HCT116 (cell line): ENCODE results near the gene SUCLG2. TPM values are rescaled to one million over a fixed set of nuclear protein-coding genes. Genes with fewer than 3 reads are reported as not detected.

Experiments used
- ATAC-seq: fragments of 200-7000 bp; cut with Tn5 transposase; 2 replicates; pipeline ENCODE4 v1.9.1; 2020; ENCODE audit warnings: mild to moderate bottlenecking, moderate library complexity
- BruUV-seq: library from RNA; stranded (reverse); fragments of 400-500 nt; replicated peaks from 2 replicates; lab custom pipeline; 2021; lab: Mats Ljungman, UMichigan
- CTCF ChIA-PET: fragments of 300-600 bp; sonication (Branson Sonifier 250); formaldehyde crosslinking; loops from one replicate; lab custom pipeline; 2021; ENCODE audit warnings: antibody characterized with exemption; lab: Charles Lee
- POLR2A ChIA-PET: fragments of 300-600, 350-600 bp; sonication (Branson Sonifier 250); formaldehyde crosslinking; loops from one replicate; lab custom pipeline; 2021; ENCODE audit warnings: antibody characterized with exemption; lab: Charles Lee
- RAD21 ChIA-PET, 2 experiments: fragments of 300-600 bp; sonication (Branson Sonifier 250); formaldehyde crosslinking; loops; one replicate each; lab custom pipeline; 2023; ENCODE audit warnings: low total read pairs in 2 of 2; ENCODE audit not compliant: uncharacterized antibody in 2 of 2, unreplicated experiment in 2 of 2, low non-redundant PET in 1 of 2; lab: Charles Lee
- DNase-seq: peaks from one replicate; pipeline ENCODE4 v3.0.0-alpha.2; 2010; ENCODE audit warnings: low read depth, low spot score
- H2AFZ ChIP-seq: fragments of 200-600 bp; shearing (Covaris generic), sonication (generic); 2 replicates; pipeline ENCODE4 v1.6.1; 2017; ENCODE audit warnings: low read depth, mixed run types, mixed read lengths, antibody characterized with exemption, low read length; ENCODE audit not compliant: poor library complexity, severe bottlenecking
- H3K27ac ChIP-seq: 2 replicates; pipeline ENCODE4 v1.5.1; 2012; ENCODE audit warnings: low read depth, low read length
- H3K27me3 ChIP-seq: fragments of 200-600 bp; sonication (generic); 2 replicates; pipeline ENCODE4 v1.6.1; 2016; ENCODE audit warnings: mixed run types, low read length, mixed read lengths; ENCODE audit not compliant: insufficient read depth
- H3K36me3 ChIP-seq, 2 experiments: fragments of 200-500 bp in 1 of 2; fragments of 200-600 bp in 1 of 2; sonication (Bioruptor generic) in 1 of 2; sonication (generic) in 1 of 2; 2 replicates each; pipeline versions ENCODE4 v1.5.1 to v1.6.1; 2014 to 2016; ENCODE audit warnings: low read length in 2 of 2, inconsistent platforms in 1 of 2, mixed read lengths in 1 of 2, mixed run types in 1 of 2; ENCODE audit not compliant: insufficient read depth in 2 of 2, control insufficient read depth in 1 of 2
- H3K4me1 ChIP-seq, 2 experiments: fragments of 200-600 bp in 1 of 2; sonication (generic) in 1 of 2; 2 replicates each; pipeline versions ENCODE4 v1.5.1 to v1.6.1; 2012 to 2017; ENCODE audit warnings: low read length in 2 of 2, inconsistent platforms in 1 of 2, mild to moderate bottlenecking in 1 of 2, mixed read lengths in 1 of 2, mixed run types in 1 of 2, moderate library complexity in 1 of 2; ENCODE audit not compliant: insufficient read depth in 2 of 2, control insufficient read depth in 1 of 2
- H3K4me2 ChIP-seq: fragments of 200-600 bp; sonication (generic); 2 replicates; pipeline ENCODE4 v1.6.1; 2017; ENCODE audit warnings: mixed run types, low read length, mixed read lengths
- H3K4me3 ChIP-seq, 2 experiments: fragments of 200-600 bp in 1 of 2; sonication (generic) in 1 of 2; replicated peaks in 1 of 2; 2 replicates each; pipeline ENCODE4 v1.5.1; 2011 to 2016; ENCODE audit warnings: low read length in 2 of 2, control low read depth in 1 of 2, low read depth in 1 of 2, mild to moderate bottlenecking in 1 of 2, mixed read lengths in 1 of 2, mixed run types in 1 of 2
- H3K79me2 ChIP-seq: fragments of 200-600 bp; sonication (generic); 2 replicates; pipeline ENCODE4 v1.6.1; 2017; ENCODE audit warnings: mild to moderate bottlenecking, mixed run types, low read length, moderate library complexity, mixed read lengths; ENCODE audit not compliant: insufficient read depth
- H3K9ac ChIP-seq: fragments of 200-600 bp; sonication (generic); 2 replicates; pipeline ENCODE4 v1.6.1; 2016; ENCODE audit warnings: low read length, mixed read lengths
- H3K9me2 ChIP-seq: fragments of 200-600 bp; sonication (generic), shearing (Covaris generic); 2 replicates; pipeline ENCODE4 v1.6.1; 2017; ENCODE audit warnings: mixed run types, mild to moderate bottlenecking, moderate library complexity; ENCODE audit not compliant: insufficient read depth
- H3K9me3 ChIP-seq, 2 experiments: fragments of 200-500 bp in 1 of 2; fragments of 200-600 bp in 1 of 2; sonication (Bioruptor generic) in 1 of 2; sonication (generic) in 1 of 2; 2 replicates each; pipeline ENCODE4 v1.6.1; 2014 to 2017; ENCODE audit warnings: low read length in 2 of 2, mixed read lengths in 2 of 2, inconsistent platforms in 1 of 2, low read depth in 1 of 2, mild to moderate bottlenecking in 1 of 2, mixed run types in 1 of 2, moderate library complexity in 1 of 2; ENCODE audit not compliant: control insufficient read depth in 1 of 2, insufficient read depth in 1 of 2
- H4K20me1 ChIP-seq: fragments of 200-600 bp; sonication (generic), shearing (Covaris generic); 2 replicates; pipeline ENCODE4 v1.6.1; 2017; ENCODE audit warnings: mixed run types, mild to moderate bottlenecking, moderate library complexity; ENCODE audit not compliant: insufficient read depth
- ATF3 ChIP-seq: IDR thresholded peaks from 2 replicates; pipeline ENCODE4 v1.6.1; 2012
- CBX3 ChIP-seq: IDR thresholded peaks from 2 replicates; pipeline ENCODE4 v1.6.1; 2012; ENCODE audit warnings: low read depth
- CTCF ChIP-seq, 3 experiments: fragments of 200-600 bp in 1 of 3; sonication (generic) in 1 of 3; IDR thresholded peaks in 2 of 3; conservative IDR thresholded peaks in 1 of 3; 2 replicates each; pipeline ENCODE4 v1.5.1; 2012 to 2017; ENCODE audit warnings: low read depth in 2 of 3, low read length in 2 of 3, antibody characterized with exemption in 1 of 3, borderline replicate concordance in 1 of 3, control low read depth in 1 of 3, mild to moderate bottlenecking in 1 of 3, mixed read lengths in 1 of 3, mixed run types in 1 of 3, moderate library complexity in 1 of 3; ENCODE audit not compliant: insufficient read depth in 1 of 3
- EGR1 ChIP-seq: IDR thresholded peaks from 2 replicates; pipeline ENCODE4 v1.6.1; 2012; ENCODE audit warnings: low read depth
- ELF1 ChIP-seq: IDR thresholded peaks from 2 replicates; pipeline ENCODE4 v1.6.1; 2012; ENCODE audit warnings: low read depth, borderline replicate concordance
- FOSL1 ChIP-seq: IDR thresholded peaks from 2 replicates; pipeline ENCODE4 v1.6.1; 2012; ENCODE audit warnings: low read depth
- MAX ChIP-seq: IDR thresholded peaks from 2 replicates; pipeline ENCODE4 v1.6.1; 2012
- POLR2A ChIP-seq: IDR thresholded peaks from 2 replicates; pipeline ENCODE4 v1.7.0; 2011; ENCODE audit warnings: borderline replicate concordance; ENCODE audit not compliant: insufficient read depth, insufficient read length; ENCODE audit errors: extremely low read depth
- POLR2AphosphoS5 ChIP-seq: IDR thresholded peaks from 2 replicates; pipeline ENCODE4 v1.6.1; 2011; ENCODE audit warnings: mild to moderate bottlenecking, low read depth, low read length, moderate library complexity
- RAD21 ChIP-seq: IDR thresholded peaks from 2 replicates; pipeline ENCODE4 v1.6.1; 2012; ENCODE audit warnings: low read depth, mild to moderate bottlenecking
- REST ChIP-seq: IDR thresholded peaks from 2 replicates; pipeline ENCODE4 v1.6.1; 2012; ENCODE audit warnings: low read depth
- SIN3A ChIP-seq: IDR thresholded peaks from 2 replicates; pipeline ENCODE4 v1.6.1; 2012; ENCODE audit warnings: low read depth
- SP1 ChIP-seq: IDR thresholded peaks from 2 replicates; pipeline ENCODE4 v1.6.1; 2012; ENCODE audit warnings: low read depth
- SRF ChIP-seq: IDR thresholded peaks from 2 replicates; pipeline ENCODE4 v1.6.1; 2012; ENCODE audit warnings: low read depth
- YY1 ChIP-seq: IDR thresholded peaks from 2 replicates; pipeline ENCODE4 v1.6.1; 2011; ENCODE audit warnings: low read length, low read depth, moderate library complexity, mild to moderate bottlenecking; ENCODE audit not compliant: insufficient replicate concordance; ENCODE audit errors: extremely low read depth
- ZBTB33 ChIP-seq: IDR thresholded peaks from 2 replicates; pipeline ENCODE4 v1.6.1; 2011; ENCODE audit warnings: mild to moderate bottlenecking, low read length, moderate library complexity; ENCODE audit not compliant: insufficient replicate concordance; ENCODE audit errors: extremely low read depth
- intact Hi-C: fragments of 100-400 bp; cut with micrococcal nuclease; formaldehyde crosslinking; loops from 2 replicates; pipeline ENCODE4 v1.10.0; 2022
- total RNA-seq: library from RNA; stranded (reverse); gene quantifications from one replicate; pipeline ENCODE4 v1.2.1, GENCODE V29; 2021; ENCODE audit not compliant: unreplicated experiment

SUCLG2 gene
- total RNA-seq, 1 experiment from 2014 or later: 49.2 TPM

GRCh38 chr3:67648229-67648628, 6.2 kb downstream of the SUCLG2 start:
- no TSS peak for BruUV-seq
- Histone ChIP-seq H3K36me3 (no peaks in the 10 kb centered on the region), H3K4me2 (peak overlapping the region; percentile 52), H3K79me2 (peaks cover 58% of the 10 kb centered on the region), H3K4me1 (peaks cover 20 to 37% of the 10 kb centered on the region in 2 experiments), H3K27ac (no peak overlapping the region), H3K4me3 (no peak overlapping the region), H2AFZ (no peak overlapping the region), H3K9me3 (no peaks in the 10 kb centered on the region), H3K9ac (no peak overlapping the region), H3K27me3 (no peaks in the 10 kb centered on the region), H3K9me2 (no peaks in the 10 kb centered on the region), H4K20me1 (no peaks in the 10 kb centered on the region)
- no peak for DNase-seq
- TF ChIP-seq ATF3: no peak
- TF ChIP-seq YY1: no peak
- no peak for TF ChIP-seq CTCF (IDR thresholded peaks at IDR 0.05 in 2 of 3, conservative IDR thresholded peaks at IDR 0.05 in 1 of 3; ENCODE audit: borderline replicate concordance in 1 of 3, insufficient read depth in 1 of 3, low read depth in 2 of 3, low read length in 2 of 3)
- no peak for TF ChIP-seq SP1
- no peak for TF ChIP-seq REST
- TF ChIP-seq EGR1: no peak
- TF ChIP-seq CBX3: no peak
- TF ChIP-seq SRF: no peak
- no peak for TF ChIP-seq ZBTB33
- no peak for TF ChIP-seq SIN3A
- TF ChIP-seq RAD21: no peak
- no peak for TF ChIP-seq POLR2AphosphoS5
- TF ChIP-seq POLR2A: no peak
- no peak for TF ChIP-seq MAX
- no peak for TF ChIP-seq FOSL1
- no peak for TF ChIP-seq ELF1
- ChIA-PET RAD21 (no interaction called here), POLR2A (no interaction called here), CTCF (no interaction called here)
- intact Hi-C loops: no loop called here
- no peak for ATAC-seq
